Endothelial cell (in vitro differentiated cells): Measurements from ENCODE around the gene PCDHGC3. TPM values are rescaled to one million over a fixed set of nuclear protein-coding genes. Genes with fewer than 3 reads are reported as not detected.

ENCODE experiments used
- DNase-seq: peaks from one replicate; pipeline ENCODE4 v3.0.0; 2021; ENCODE audit warnings: low spot score
- H3K27ac Mint-ChIP-seq: one replicate; pipeline ENCODE4 v1.8.0; 2021; ENCODE audit warnings: mixed read lengths, inconsistent platforms; ENCODE audit not compliant: unreplicated experiment
- H3K27me3 Mint-ChIP-seq: one replicate; pipeline ENCODE4 v1.8.0; 2021; ENCODE audit warnings: mild to moderate bottlenecking, moderate library complexity, mixed read lengths, inconsistent platforms; ENCODE audit not compliant: unreplicated experiment
- H3K36me3 Mint-ChIP-seq: one replicate; pipeline ENCODE4 v1.8.0; 2021; ENCODE audit warnings: mild to moderate bottlenecking, low read depth, mixed read lengths, inconsistent platforms; ENCODE audit not compliant: unreplicated experiment
- H3K4me1 Mint-ChIP-seq: one replicate; pipeline ENCODE4 v1.8.0; 2021; ENCODE audit warnings: mild to moderate bottlenecking, mixed read lengths, inconsistent platforms; ENCODE audit not compliant: unreplicated experiment
- H3K4me3 Mint-ChIP-seq: one replicate; pipeline ENCODE4 v1.8.0; 2021; ENCODE audit warnings: mild to moderate bottlenecking, mixed read lengths, inconsistent platforms; ENCODE audit not compliant: unreplicated experiment
- H3K9me3 Mint-ChIP-seq: one replicate; pipeline ENCODE4 v1.8.0; 2021; ENCODE audit warnings: mixed read lengths, inconsistent platforms; ENCODE audit not compliant: unreplicated experiment
- CTCF ChIP-seq: fragments of 200-600 bp; sonication (generic); IDR thresholded peaks from one replicate; pipeline ENCODE4 v1.5.0; 2021; ENCODE audit warnings: antibody characterized with exemption; ENCODE audit not compliant: unreplicated experiment
- total RNA-seq: library from RNA; stranded (reverse); fragmentation: NEBNext Ultra II Directional; extraction: Animal tissue kit (Norgen Biotek cat#: 25700); gene quantifications from one replicate; pipeline ENCODE4 v1.2.1, GENCODE V29; 2021; ENCODE audit not compliant: unreplicated experiment

The PCDHGC3 gene
- total RNA-seq, 1 donor from 2014 or later = 68.2 TPM

DNA sequence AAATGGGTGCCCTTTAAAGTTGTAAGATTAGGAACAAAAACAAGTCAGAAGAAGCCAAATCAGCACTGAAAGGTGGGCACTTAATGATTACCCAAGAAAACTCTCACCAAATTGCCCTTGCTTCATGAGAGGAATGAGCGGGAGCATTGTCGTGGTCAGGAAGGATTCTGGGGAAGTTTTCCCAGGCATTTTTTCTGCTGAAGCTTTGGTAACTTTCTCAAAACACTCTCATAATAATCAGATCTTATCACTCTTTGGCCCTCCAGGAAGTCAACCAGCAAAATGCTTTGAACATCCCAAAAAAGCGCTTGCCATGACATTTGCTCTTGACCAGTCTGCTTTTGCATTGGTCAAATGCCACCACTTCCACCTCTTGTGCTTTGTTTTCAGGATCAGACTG, 10.4 kb upstream of the PCDHGC3 start:
- DNase-seq = no peak
- Mint-ChIP-seq H3K9me3 (no peaks in the 10 kb centered on the region), H3K36me3 (peaks cover 4% of the 10 kb centered on the region), H3K27ac (no peak overlapping the region), H3K4me1 (peaks cover 16% of the 10 kb centered on the region), H3K27me3 (peaks cover 1% of the 10 kb centered on the region), H3K4me3 (no peak overlapping the region)
- no peak for TF ChIP-seq CTCF

GRCh38 chr5:141476132-141476911, 556 bp downstream of the PCDHGC3 start:
- Mint-ChIP-seq H3K4me1 (peaks cover 31% of the 10 kb centered on the region), H3K4me3 (peak overlapping the region; percentile 96), H3K27ac (peak overlapping the region; percentile 95), H3K27me3 (peaks cover 2% of the 10 kb centered on the region), H3K36me3 (peaks cover 27% of the 10 kb centered on the region), H3K9me3 (no peaks in the 10 kb centered on the region)
- peak; percentile 63 for DNase-seq
- TF ChIP-seq CTCF = no peak

GRCh38 chr5:141477044-141477575, 1.3 kb downstream of the PCDHGC3 start:
- Mint-ChIP-seq H3K9me3 (no peaks in the 10 kb centered on the region), H3K4me1 (peaks cover 31% of the 10 kb centered on the region), H3K27me3 (peaks cover 2% of the 10 kb centered on the region), H3K36me3 (peaks cover 27% of the 10 kb centered on the region), H3K27ac (no peak overlapping the region), H3K4me3 (peak overlapping the region; percentile 96)
- no peak for TF ChIP-seq CTCF
- no peak for DNase-seq

DNA sequence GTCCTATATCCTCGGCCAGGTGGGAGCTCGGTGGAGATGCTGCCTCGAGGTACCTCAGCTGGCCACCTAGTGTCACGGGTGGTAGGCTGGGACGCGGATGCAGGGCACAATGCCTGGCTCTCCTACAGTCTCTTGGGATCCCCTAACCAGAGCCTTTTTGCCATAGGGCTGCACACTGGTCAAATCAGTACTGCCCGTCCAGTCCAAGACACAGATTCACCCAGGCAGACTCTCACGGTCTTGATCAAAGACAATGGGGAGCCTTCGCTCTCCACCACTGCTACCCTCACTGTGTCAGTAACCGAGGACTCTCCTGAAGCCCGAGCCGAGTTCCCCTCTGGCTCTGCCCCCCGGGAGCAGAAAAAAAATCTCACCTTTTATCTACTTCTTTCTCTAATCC, 2.0 kb downstream of the PCDHGC3 start:
- H3K9me3 Mint-ChIP-seq = no peaks in the 10 kb centered on the region
- no peak for DNase-seq
- H3K27ac Mint-ChIP-seq = no peak overlapping the region
- H3K36me3 Mint-ChIP-seq = peaks cover 32% of the 10 kb centered on the region
- H3K4me1 Mint-ChIP-seq = peaks cover 33% of the 10 kb centered on the region
- H3K27me3 Mint-ChIP-seq = peaks cover 2% of the 10 kb centered on the region
- H3K4me3 Mint-ChIP-seq = no peak overlapping the region
- TF ChIP-seq CTCF = no peak

GRCh38 chr5:141478321-141478945, 2.7 kb downstream of the PCDHGC3 start:
- peaks cover 37% of the 10 kb centered on the region for H3K4me1 Mint-ChIP-seq
- no peak overlapping the region for H3K27ac Mint-ChIP-seq
- no peak for DNase-seq
- H3K9me3 Mint-ChIP-seq = no peaks in the 10 kb centered on the region
- peak; percentile 20 for TF ChIP-seq CTCF
- H3K36me3 Mint-ChIP-seq = peaks cover 32% of the 10 kb centered on the region
- peaks cover 5% of the 10 kb centered on the region for H3K27me3 Mint-ChIP-seq
- no peak overlapping the region for H3K4me3 Mint-ChIP-seq
